Measurements from ENCODE around the gene ANGPTL7. TPM values are rescaled to one million over a fixed set of nuclear protein-coding genes. Genes with fewer than 3 reads are reported as not detected.

ANGPTL7 gene
- total RNA-seq, 4 donors from 2014 or later = 0.55 to 1.00 (median 0.79) TPM; not detected in 1

- H3K9me3 ChIP-seq = no peaks in the 10 kb centered on the region
- TF ChIP-seq EP300 (IDR thresholded peaks at IDR 0.05; ENCODE audit: low read depth) (no peak), POLR2A (IDR thresholded peaks at IDR 0.05) (no peak), CTCF (IDR thresholded peaks at IDR 0.05) (no peak), POLR2AphosphoS5 (IDR thresholded peaks at IDR 0.05) (no peak)
- H3K36me3 ChIP-seq = peaks cover 0 to 51% (median 25%) of the 10 kb centered on the region in 4 donors
- H3K27me3 ChIP-seq = no peaks in the 10 kb centered on the region
- H3K27ac ChIP-seq = no peak overlapping the region
- WGBS, 2 donors (ENCODE audit: low coverage in 1 of 2) = 87% methylated on average over 4 to 6 of the region's 6 CpGs
- H3K4me1 ChIP-seq = no peaks in the 10 kb centered on the region
- intact Hi-C loops (cut with DNase I; ENCODE audit: low total_unique reads) = no loop called here
- H3K4me3 ChIP-seq = no peak overlapping the region
- in situ Hi-C loops (cut with MboI; ENCODE audit: low pct_ligation_motif_present in 1 of 4, low pct_unique_long_range_greater_than_20kb in 1 of 4, low sequenced_read_pairs in 3 of 4) = no loop called here
- DNase-seq = no peak
Measured at GRCh38 chr1:11207898-11208611, 18.9 kb downstream of the ANGPTL7 start.

- Histone ChIP-seq H3K4me3 (no peak overlapping the region), H3K4me1 (no peaks in the 10 kb centered on the region), H3K36me3 (peaks cover 0 to 58% (median 27%) of the 10 kb centered on the region in 4 donors), H3K27me3 (no peaks in the 10 kb centered on the region), H3K27ac (no peak overlapping the region), H3K9me3 (no peaks in the 10 kb centered on the region)
- 98% methylated on average over 4 of the region's 4 CpGs; no CpG with 5 or more reads in 1 of the 2 donors for WGBS, 2 donors (ENCODE audit: low coverage in 1 of 2)
- no peak for DNase-seq
- intact Hi-C loops (cut with DNase I; ENCODE audit: low total_unique reads) = no loop called here
- TF ChIP-seq EP300 (IDR thresholded peaks at IDR 0.05; ENCODE audit: low read depth) (no peak), CTCF (IDR thresholded peaks at IDR 0.05) (no peak), POLR2A (IDR thresholded peaks at IDR 0.05) (no peak), POLR2AphosphoS5 (IDR thresholded peaks at IDR 0.05) (no peak)
- in situ Hi-C loops (cut with MboI; ENCODE audit: low pct_ligation_motif_present in 1 of 4, low pct_unique_long_range_greater_than_20kb in 1 of 4, low sequenced_read_pairs in 3 of 4) = no loop called here
Measured at GRCh38 chr1:11211461-11211860, 22.3 kb downstream of the ANGPTL7 start.

GRCh38 chr1:11211925-11212587, 22.9 kb downstream of the ANGPTL7 start:
- H3K27me3 ChIP-seq = no peaks in the 10 kb centered on the region
- H3K27ac ChIP-seq = no peak overlapping the region
- in situ Hi-C loops (cut with MboI; ENCODE audit: low pct_ligation_motif_present in 1 of 4, low pct_unique_long_range_greater_than_20kb in 1 of 4, low sequenced_read_pairs in 3 of 4) = no loop called here
- H3K9me3 ChIP-seq = no peaks in the 10 kb centered on the region
- no peaks in the 10 kb centered on the region for H3K4me1 ChIP-seq
- intact Hi-C loops (cut with DNase I; ENCODE audit: low total_unique reads) = no loop called here
- no peak for DNase-seq
- H3K36me3 ChIP-seq = peaks cover 0 to 59% (median 29%) of the 10 kb centered on the region in 4 donors
- no peak for TF ChIP-seq POLR2AphosphoS5 (IDR thresholded peaks at IDR 0.05)
- no peak for TF ChIP-seq EP300 (IDR thresholded peaks at IDR 0.05; ENCODE audit: low read depth)
- no peak for TF ChIP-seq CTCF (IDR thresholded peaks at IDR 0.05)
- TF ChIP-seq POLR2A (IDR thresholded peaks at IDR 0.05) = no peak
- H3K4me3 ChIP-seq = no peak overlapping the region
- 83 to 94% methylated on average over 4 to 12 of the region's 12 CpGs for WGBS, 2 donors (ENCODE audit: low coverage in 1 of 2)

DNA sequence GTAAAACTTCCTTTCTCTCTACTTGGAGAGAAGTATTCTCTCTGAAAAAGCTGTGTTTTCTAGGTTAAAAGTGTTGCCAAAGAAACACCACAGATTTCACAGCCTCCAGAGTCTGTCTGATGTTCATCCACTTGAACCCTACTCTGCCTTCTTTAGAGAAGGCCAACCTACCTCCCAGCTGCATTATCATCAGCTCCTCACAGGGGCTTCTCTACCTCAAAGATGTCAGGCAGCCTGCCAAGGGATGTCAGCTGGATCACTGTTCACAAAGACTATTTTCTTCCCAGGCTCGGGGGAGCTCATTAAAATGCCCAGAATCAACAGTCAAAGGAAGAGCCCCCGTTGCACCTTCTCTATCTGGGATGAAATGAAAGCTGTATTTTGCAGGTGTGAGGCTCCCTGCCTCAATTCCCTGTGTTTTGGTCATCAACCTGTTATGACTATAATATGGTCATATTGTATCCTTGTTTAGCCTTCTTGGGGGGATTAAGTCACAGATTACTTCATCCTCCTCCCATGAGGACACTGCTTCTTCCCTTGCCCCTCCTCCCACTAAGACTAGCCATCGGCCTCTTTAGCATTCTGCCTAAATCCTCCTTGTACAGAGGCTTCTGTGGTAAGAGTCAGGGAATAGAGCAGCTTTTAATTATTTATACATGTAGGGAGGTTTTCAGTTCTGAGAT, 25.7 kb downstream of the ANGPTL7 start:
- Histone ChIP-seq H3K27me3 (no peaks in the 10 kb centered on the region), H3K27ac (no peak overlapping the region), H3K4me3 (no peak overlapping the region), H3K9me3 (no peaks in the 10 kb centered on the region), H3K36me3 (peaks cover 0 to 69% (median 32%) of the 10 kb centered on the region in 4 donors), H3K4me1 (no peaks in the 10 kb centered on the region)
- WGBS, 2 donors (ENCODE audit: low coverage in 1 of 2) = 83 to 100% methylated on average over 1 to 3 of the region's 3 CpGs
- DNase-seq = no peak
- in situ Hi-C loops (cut with MboI; ENCODE audit: low pct_ligation_motif_present in 1 of 4, low pct_unique_long_range_greater_than_20kb in 1 of 4, low sequenced_read_pairs in 3 of 4) = no loop called here
- intact Hi-C loops (cut with DNase I; ENCODE audit: low total_unique reads) = loop anchor here (1.0 kb wide), 1 partner anchor 18 kb away; no protein-coding TSS in a partner anchor
- TF ChIP-seq CTCF (IDR thresholded peaks at IDR 0.05) (no peak), POLR2A (IDR thresholded peaks at IDR 0.05) (no peak), POLR2AphosphoS5 (IDR thresholded peaks at IDR 0.05) (no peak), EP300 (IDR thresholded peaks at IDR 0.05; ENCODE audit: low read depth) (no peak)

Data from transverse colon (tissue), 4 donors.